AG10803 (cell line): ENCODE measurements around the gene CARD11.
"Not testable (repeated sequence)": the region's sequence is repeated elsewhere in the genome, so short reads cannot be mapped to it uniquely, and the experiment has no call there.

Source experiments
- DNase-seq: peaks from one replicate; pipeline ENCODE4 v3.0.0; 2010; ENCODE audit warnings: low read depth
- H3K4me3 ChIP-seq: 2 replicates; pipeline ENCODE4 v1.5.1; 2011; ENCODE audit warnings: mild to moderate bottlenecking, low read length, control low read depth
- TF ChIP-seq, protein P1 (sequence below): conservative IDR thresholded peaks from 2 replicates; pipeline ENCODE4 v1.5.1; 2011; ENCODE audit warnings: mild to moderate bottlenecking, low read length, control low read depth, inconsistent platforms

CARD11 gene

GRCh38 chr7:3025616-3026015 is 18.1 kb downstream of the CARD11 start:
- TF ChIP-seq, protein P1, sequence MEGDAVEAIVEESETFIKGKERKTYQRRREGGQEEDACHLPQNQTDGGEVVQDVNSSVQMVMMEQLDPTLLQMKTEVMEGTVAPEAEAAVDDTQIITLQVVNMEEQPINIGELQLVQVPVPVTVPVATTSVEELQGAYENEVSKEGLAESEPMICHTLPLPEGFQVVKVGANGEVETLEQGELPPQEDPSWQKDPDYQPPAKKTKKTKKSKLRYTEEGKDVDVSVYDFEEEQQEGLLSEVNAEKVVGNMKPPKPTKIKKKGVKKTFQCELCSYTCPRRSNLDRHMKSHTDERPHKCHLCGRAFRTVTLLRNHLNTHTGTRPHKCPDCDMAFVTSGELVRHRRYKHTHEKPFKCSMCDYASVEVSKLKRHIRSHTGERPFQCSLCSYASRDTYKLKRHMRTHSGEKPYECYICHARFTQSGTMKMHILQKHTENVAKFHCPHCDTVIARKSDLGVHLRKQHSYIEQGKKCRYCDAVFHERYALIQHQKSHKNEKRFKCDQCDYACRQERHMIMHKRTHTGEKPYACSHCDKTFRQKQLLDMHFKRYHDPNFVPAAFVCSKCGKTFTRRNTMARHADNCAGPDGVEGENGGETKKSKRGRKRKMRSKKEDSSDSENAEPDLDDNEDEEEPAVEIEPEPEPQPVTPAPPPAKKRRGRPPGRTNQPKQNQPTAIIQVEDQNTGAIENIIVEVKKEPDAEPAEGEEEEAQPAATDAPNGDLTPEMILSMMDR, result no peak
- H3K4me3 ChIP-seq, result no peak overlapping the region
- DNase-seq, result no peak

DNA sequence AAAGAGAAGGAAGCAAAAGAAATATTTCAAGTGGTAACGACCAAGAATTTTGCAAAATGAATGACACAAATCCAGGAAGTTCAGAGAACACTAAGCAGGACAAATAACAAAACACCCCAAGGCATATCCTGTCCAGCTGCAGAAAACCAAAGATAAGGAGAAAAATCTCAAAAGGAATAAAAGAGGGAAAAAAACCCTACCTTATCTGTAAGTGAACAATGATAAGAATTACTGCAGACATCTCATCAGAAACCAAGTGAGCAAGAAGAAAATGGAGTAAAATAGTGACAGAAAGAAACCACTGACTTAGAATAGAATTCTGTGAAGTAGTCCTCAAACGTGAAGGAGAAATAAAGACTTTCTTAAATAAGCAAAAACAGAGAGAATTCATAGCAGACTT is 21.8 kb downstream of the CARD11 start:
- DNase-seq, result no peak
- H3K4me3 ChIP-seq, result no peak overlapping the region
- TF ChIP-seq, protein P1, result no peak

DNA sequence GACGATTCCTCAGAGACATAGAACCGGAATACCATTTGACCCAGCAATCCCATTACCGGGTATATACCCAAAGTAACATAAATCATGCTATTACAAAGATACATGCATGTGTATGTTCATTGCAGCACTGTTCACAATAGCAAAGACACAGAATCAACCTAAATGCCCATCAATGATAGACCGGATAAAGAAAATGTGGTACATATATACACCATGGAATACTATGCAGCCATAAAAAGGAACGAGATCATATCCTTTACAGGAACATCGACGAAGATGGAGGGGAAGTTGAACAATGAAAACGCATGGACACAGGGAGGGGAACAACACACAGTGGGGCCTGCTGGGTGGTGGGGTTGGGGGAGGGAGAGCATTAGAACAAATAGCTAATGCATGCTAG is 22.4 kb downstream of the CARD11 start:
- DNase-seq, result not testable (repeated sequence)

GRCh38 chr7:3020416-3020815 is 23.3 kb downstream of the CARD11 start:
- no peak overlapping the region for H3K4me3 ChIP-seq
- DNase-seq, result no peak
- TF ChIP-seq, protein P1, result no peak

More for the DNA sequence above, 22.4 kb downstream of the CARD11 start:
- not testable (repeated sequence) for H3K4me3 ChIP-seq

DNA sequence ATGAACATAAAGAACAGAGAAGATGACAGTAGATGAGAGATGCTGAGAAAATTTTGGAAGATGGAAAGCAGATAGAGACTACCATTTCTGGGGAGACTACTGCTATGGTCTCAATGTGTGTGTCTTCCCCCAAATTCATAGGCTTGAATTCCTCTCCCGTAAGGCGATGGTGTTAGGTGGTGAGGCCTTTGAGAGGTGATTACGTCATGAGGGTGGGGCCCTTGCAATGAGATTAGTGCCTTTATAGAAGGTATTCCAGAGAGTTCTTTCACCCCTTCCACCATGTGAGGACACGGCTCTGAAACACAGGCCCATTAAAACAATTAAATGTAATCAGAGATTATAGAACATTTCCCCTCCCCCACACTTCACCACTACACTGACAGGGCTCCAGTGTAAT is 23.9 kb downstream of the CARD11 start:
- H3K4me3 ChIP-seq, result no peak overlapping the region
- TF ChIP-seq, protein P1, result no peak

DNA sequence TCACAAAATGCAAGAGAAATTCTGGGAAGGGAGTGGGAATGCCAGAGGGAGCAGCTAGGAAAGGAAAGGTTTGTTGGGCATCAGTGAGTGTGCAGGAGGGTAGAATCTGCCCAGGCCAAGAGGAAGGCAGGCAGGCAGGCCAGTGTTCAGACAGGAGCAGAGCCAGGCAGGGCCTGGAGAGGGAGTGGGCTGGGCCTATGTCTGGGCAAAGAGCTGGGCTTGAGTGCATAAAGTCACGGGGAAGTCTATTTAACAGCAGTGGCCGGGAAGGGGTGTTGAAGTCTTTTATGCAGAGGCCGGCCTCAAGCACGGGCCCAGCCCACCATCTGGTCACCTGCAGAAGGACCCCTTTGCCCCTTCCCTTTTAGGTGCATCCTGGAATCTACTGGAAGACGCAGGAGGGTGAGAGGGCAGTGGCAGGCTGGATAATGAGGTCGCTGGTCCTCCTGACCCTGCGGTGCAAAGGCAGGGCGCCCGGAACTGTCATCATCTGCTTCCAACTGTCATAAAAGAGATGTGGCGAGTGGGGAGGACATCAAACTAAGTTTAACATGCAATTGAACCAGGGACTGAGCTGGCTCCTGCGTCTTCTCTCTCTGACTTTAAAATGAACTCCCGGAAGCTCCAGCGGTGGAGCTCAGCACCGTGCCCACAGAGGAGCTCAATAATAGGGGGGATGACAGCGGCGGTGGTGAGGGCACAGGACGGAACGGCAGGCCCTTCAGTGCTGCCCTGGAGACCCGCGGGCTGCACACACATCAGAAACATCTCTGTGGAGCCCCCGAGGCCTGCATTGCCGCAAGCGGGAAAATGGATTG is 29.5 kb downstream of the CARD11 start:
- TF ChIP-seq, protein P1, result no peak
- no peak for DNase-seq
- H3K4me3 ChIP-seq, result no peak overlapping the region

More for the DNA sequence above, 23.9 kb downstream of the CARD11 start:
- DNase-seq, result no peak

DNA sequence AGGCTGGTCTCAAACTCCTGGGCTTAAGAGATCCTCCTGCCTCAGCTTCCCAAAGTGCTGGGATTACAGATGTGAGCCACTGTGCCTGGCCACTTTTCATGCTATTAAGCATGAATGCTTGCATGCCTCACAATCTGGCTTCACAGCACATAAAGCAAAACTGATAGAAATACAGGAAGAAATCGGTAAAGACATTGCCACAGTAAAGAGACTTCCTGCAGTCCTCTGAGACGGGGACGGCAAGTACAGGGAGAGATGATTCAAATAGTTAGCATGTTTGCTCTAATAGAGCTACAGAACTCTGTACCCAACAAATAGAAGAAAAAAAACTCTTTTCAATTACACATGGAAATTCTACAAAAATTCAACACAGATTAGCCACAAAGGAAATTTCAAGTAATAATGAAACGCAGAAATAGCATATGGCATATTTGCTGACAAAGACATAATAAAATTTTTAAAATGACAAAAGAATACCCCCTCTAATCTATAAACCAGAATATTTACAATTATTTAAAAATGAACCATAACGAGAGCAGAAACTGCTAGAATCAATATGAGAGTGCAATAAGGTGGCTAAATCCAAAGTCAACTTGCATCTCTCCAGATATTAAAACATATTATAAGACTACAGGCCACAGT is 32.3 kb downstream of the CARD11 start:
- H3K4me3 ChIP-seq, result no peak overlapping the region
- TF ChIP-seq, protein P1, result no peak

More for the DNA sequence above, 32.3 kb downstream of the CARD11 start:
- DNase-seq, result no peak
